NCI-H446 treated with DMSO at 0.1 percent for 48 hours (cell line): Measurements from ENCODE around the gene CDC73.
A peak's percentile ranks its signal among the peaks of the same experiment; 100 is the strongest.

Experiments
- DNase-seq: peaks from one replicate; lab custom pipeline; 2025; lab: John Stamatoyannopoulos, UW

The CDC73 gene

DNA sequence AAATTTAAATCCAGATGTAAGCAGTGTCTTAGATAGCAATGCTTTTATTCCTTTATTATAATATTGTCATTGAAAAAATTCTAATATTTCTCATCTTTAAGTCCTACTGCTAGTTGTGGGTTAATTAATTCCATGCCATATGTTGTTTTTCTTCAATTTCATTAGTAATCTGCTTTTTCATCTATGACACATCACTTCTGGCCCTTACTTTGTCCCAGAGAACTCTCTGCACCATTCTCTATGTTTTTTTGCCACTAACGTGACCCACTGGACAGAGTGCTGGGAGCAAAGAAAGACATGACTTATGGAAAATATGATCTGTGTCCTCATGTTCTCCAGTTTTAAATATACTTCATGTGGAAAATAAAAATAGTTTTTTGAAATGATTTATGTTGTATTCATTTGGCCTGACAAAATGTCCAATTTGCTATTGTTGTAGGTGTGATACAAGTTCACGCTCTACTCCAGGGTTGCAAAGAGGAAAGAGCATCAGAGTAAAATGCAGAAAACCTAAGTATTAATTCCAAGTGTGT lies 166.8 kb downstream of the CDC73 start:
- DNase-seq = peak; percentile 50

DNA sequence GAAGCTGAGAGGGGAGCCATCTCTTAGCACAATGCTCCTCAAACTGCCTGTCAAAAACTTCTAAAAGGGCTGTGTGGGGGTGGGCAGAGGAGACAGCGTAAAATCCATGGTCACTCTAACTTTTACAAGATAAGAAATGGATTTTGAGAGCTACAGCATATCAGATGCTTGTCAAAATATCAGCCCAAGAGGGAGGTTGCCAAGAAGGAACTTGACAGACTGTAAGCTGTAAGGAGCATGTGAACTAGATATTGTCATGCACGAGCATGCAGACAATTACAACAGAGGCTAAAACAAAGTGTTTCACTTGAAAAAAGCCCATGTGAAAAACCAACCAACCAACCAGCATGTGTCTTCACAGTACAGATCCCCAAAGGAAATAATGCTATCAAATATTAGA lies 171.9 kb downstream of the CDC73 start:
- no peak for DNase-seq

DNA sequence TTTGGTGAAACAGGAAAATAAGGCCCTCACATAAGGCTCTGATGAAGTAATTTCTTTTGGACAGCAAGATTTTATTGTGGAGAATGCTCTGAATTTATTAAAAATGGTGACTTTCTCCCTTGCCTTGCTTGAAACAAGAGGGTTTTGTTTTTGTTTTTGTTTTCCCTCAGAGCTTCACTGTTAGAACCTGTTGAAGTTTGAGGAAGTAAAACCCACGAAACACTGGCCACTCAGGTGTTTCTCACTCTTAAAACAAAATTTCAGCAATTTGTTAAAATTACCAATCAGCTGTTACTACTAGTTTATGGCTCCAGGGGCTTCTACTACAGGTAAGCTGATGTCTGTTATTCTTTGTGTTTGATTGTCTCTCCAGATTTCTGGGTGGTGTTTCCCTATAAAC lies 177.2 kb downstream of the CDC73 start:
- DNase-seq = no peak

DNA sequence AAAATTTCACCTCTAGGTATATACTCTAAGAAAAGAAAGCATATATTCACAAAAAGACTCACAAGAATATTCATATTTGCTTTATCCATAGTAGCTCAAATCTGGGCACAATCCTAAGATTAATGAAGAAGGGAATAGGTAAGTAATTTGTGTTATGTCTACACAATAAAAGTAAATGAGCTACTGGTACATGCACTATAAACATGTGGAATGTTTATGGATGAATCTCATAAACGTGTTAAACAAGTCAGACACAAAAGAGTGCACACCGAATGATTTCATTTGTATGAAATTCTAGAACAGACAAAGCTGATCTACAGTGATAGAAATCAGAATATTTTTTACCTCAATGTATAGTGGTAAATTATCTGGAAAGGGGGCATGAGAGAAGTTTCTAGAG lies 179.9 kb downstream of the CDC73 start:
- DNase-seq = no peak

DNA sequence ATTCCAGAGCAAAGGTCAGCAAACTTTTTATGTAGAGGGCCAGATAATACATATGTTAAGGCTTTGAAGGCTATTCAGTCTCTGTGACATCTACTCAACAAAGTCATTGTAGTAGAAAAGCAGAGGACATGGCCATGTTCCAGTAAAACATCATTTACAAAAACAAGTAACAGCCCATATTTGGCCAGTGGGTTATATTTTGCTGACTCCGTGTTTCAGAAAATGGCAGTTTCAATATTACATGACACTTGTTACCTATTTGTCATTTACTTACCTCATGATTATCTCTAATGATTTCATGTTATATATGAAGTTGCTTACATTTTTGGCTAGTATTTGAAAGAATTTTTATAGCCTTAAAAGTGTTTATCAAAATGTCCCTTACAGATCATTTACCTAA lies 182.0 kb downstream of the CDC73 start:
- DNase-seq = no peak
